Neural cell (in vitro differentiated cells): ENCODE measurements around the gene CD200R1L. TPM values are rescaled to one million over a fixed set of nuclear protein-coding genes. Genes with fewer than 3 reads are reported as not detected.

Source experiments
- H2AFZ ChIP-seq: fragments of 200-600, 300-800 bp; sonication (generic), shearing (Covaris generic); 2 replicates; pipeline ENCODE4 v1.6.0; 2014; ENCODE audit warnings: low read depth, mild to moderate bottlenecking, antibody characterized with exemption, low read length, moderate library complexity
- H3F3A ChIP-seq: fragments of 200-600 bp; shearing (Covaris generic); 2 replicates; pipeline ENCODE4 v1.6.1; 2016; ENCODE audit warnings: mild to moderate bottlenecking, moderate library complexity, mixed read lengths, antibody characterized with exemption, low read length; ENCODE audit not compliant: insufficient read depth, poor library complexity, severe bottlenecking
- H3K27ac ChIP-seq: fragments of 200-600, 300-800 bp; sonication (generic), shearing (Covaris generic); 2 replicates; pipeline ENCODE4 v1.5.1; 2014; ENCODE audit warnings: mild to moderate bottlenecking, low read length, moderate library complexity
- H3K27me3 ChIP-seq: fragments of 300-800, 200-600 bp; sonication (generic), shearing (Covaris generic); 2 replicates; pipeline ENCODE4 v1.6.0; 2014; ENCODE audit warnings: mild to moderate bottlenecking, low read depth, low read length, moderate library complexity; ENCODE audit not compliant: insufficient read depth
- H3K36me3 ChIP-seq: fragments of 300-800, 200-600 bp; sonication (generic), shearing (Covaris generic); 2 replicates; pipeline ENCODE4 v1.5.1; 2014; ENCODE audit warnings: mild to moderate bottlenecking, antibody characterized with exemption, low read length, moderate library complexity; ENCODE audit not compliant: insufficient read depth
- H3K4me2 ChIP-seq: fragments of 300-800, 200-600 bp; sonication (generic), shearing (Covaris generic); 2 replicates; pipeline ENCODE4 v1.6.0; 2014; ENCODE audit warnings: mild to moderate bottlenecking, low read length
- H3K4me3 ChIP-seq: fragments of 300-800, 200-600 bp; sonication (generic), shearing (Covaris generic); 2 replicates; pipeline ENCODE4 v1.5.1; 2014; ENCODE audit warnings: mild to moderate bottlenecking, low read length, moderate library complexity
- H3K79me2 ChIP-seq: fragments of 200-600 bp; shearing (Covaris generic); replicated peaks from 2 replicates; pipeline ENCODE4 v1.6.0; 2014; ENCODE audit warnings: mild to moderate bottlenecking, low read length, moderate library complexity; ENCODE audit not compliant: insufficient read depth
- H3K9ac ChIP-seq: fragments of 300-800, 200-600 bp; sonication (generic), shearing (Covaris generic); 2 replicates; pipeline ENCODE4 v1.6.1; 2016; ENCODE audit warnings: mild to moderate bottlenecking, low read length, mixed read lengths
- H3K9me2 ChIP-seq: fragments of 200-600 bp; shearing (Covaris generic); 2 replicates; pipeline ENCODE4 v1.6.1; 2016; ENCODE audit warnings: mild to moderate bottlenecking, low read length, mixed read lengths; ENCODE audit not compliant: insufficient read depth
- H3K9me3 ChIP-seq: fragments of 200-600, 300-800 bp; sonication (generic), shearing (Covaris generic); 2 replicates; pipeline ENCODE4 v1.6.1; 2016; ENCODE audit warnings: mild to moderate bottlenecking, mixed run types, low read length, moderate library complexity, mixed read lengths
- H4K20me1 ChIP-seq: fragments of 200-600 bp; shearing (Covaris generic); 2 replicates; pipeline ENCODE4 v1.6.1; 2016; ENCODE audit warnings: mild to moderate bottlenecking, mixed run types; ENCODE audit not compliant: insufficient read depth
- EP300 ChIP-seq: fragments of 450-650 bp; conservative IDR thresholded peaks from 2 replicates; pipeline ENCODE4 v1.6.1; 2014; ENCODE audit warnings: antibody characterized with exemption, mild to moderate bottlenecking, moderate library complexity; ENCODE audit not compliant: poor library complexity, severe bottlenecking
- EZH2 ChIP-seq: fragments of 200-600, 300-800 bp; shearing (Covaris generic), sonication (generic); IDR thresholded peaks from 2 replicates; pipeline ENCODE4 v1.6.1; 2014; ENCODE audit warnings: antibody characterized with exemption, low read length, borderline replicate concordance, mild to moderate bottlenecking; ENCODE audit not compliant: insufficient read depth, poor library complexity, severe bottlenecking
- MXI1 ChIP-seq: fragments of 450-650 bp; conservative IDR thresholded peaks from 2 replicates; pipeline ENCODE4 v1.6.1; 2014; ENCODE audit warnings: antibody characterized with exemption, mild to moderate bottlenecking; ENCODE audit not compliant: poor library complexity, severe bottlenecking
- POLR2AphosphoS5 ChIP-seq: IDR thresholded peaks from 2 replicates; pipeline ENCODE4 v1.6.1; 2012
- RAD21 ChIP-seq: fragments of 450-650 bp; conservative IDR thresholded peaks from 2 replicates; pipeline ENCODE4 v1.6.1; 2014; ENCODE audit warnings: antibody characterized with exemption, mild to moderate bottlenecking, moderate library complexity
- SMC3 ChIP-seq: fragments of 450-650 bp; conservative IDR thresholded peaks from 2 replicates; pipeline ENCODE4 v1.6.1; 2014; ENCODE audit warnings: antibody characterized with exemption, mild to moderate bottlenecking, moderate library complexity; ENCODE audit not compliant: poor library complexity
- TAF1 ChIP-seq: IDR thresholded peaks from 2 replicates; pipeline ENCODE4 v1.6.1; 2012; ENCODE audit warnings: low read depth
- polyA plus RNA-seq: library from polyadenylated mRNA; depleted of rRNA; stranded (reverse); fragments of >200 nt; gene quantifications from 2 replicates; pipeline ENCODE4 v1.2.3, GENCODE V29; 2014
- TF ChIP-seq, protein P1 (sequence below): IDR thresholded peaks from 2 replicates; pipeline ENCODE4 v1.6.1; 2012; ENCODE audit warnings: borderline replicate concordance
- TF ChIP-seq, protein P2 (sequence below): fragments of 450-650 bp; IDR thresholded peaks from 2 replicates; pipeline ENCODE4 v1.5.1; 2014; ENCODE audit warnings: antibody characterized with exemption, mild to moderate bottlenecking, moderate library complexity; ENCODE audit not compliant: poor library complexity, severe bottlenecking

CD200R1L gene
- polyA plus RNA-seq, 1 donor from 2014 or later, result not detected

DNA sequence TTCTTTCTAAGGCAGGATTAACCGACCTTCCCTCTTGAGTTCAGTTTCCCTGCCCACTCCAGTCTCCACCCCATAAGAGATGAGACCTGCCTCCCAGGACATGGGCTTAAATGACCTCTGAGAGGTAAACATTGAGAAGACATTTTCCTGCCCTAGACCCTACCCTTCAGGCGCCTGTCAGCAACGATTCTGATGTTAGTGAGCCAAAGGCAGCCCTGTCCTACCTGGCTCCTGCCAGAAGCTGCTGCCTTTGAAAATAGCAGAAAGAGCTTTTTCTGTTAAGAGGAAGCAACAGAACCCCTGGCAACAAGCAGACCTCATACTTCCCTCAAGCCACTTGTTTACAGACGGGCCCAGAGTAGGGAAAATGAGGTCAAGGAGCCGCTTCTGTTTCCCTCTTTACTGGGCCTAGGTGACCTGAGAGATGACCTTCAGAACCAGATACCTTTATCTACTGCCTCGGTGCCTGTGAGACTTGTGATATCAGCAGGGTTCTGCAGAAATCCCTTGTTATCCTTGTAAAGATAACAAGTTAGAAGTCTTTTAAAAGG, 52.0 kb downstream of the CD200R1L start:
- Histone ChIP-seq H3F3A (no peaks in the 10 kb centered on the region), H3K9me3 (no peaks in the 10 kb centered on the region), H3K4me2 (no peak overlapping the region), H3K9me2 (no peaks in the 10 kb centered on the region), H3K79me2 (no peaks in the 10 kb centered on the region), H3K27ac (no peak overlapping the region), H3K4me3 (no peak overlapping the region), H2AFZ (no peak overlapping the region), H3K36me3 (no peaks in the 10 kb centered on the region), H4K20me1 (no peaks in the 10 kb centered on the region), H3K9ac (no peak overlapping the region), H3K27me3 (no peaks in the 10 kb centered on the region)
- no peak for TF ChIP-seq RAD21
- TF ChIP-seq EP300, result no peak
- TF ChIP-seq POLR2AphosphoS5, result no peak
- TF ChIP-seq, protein P1, sequence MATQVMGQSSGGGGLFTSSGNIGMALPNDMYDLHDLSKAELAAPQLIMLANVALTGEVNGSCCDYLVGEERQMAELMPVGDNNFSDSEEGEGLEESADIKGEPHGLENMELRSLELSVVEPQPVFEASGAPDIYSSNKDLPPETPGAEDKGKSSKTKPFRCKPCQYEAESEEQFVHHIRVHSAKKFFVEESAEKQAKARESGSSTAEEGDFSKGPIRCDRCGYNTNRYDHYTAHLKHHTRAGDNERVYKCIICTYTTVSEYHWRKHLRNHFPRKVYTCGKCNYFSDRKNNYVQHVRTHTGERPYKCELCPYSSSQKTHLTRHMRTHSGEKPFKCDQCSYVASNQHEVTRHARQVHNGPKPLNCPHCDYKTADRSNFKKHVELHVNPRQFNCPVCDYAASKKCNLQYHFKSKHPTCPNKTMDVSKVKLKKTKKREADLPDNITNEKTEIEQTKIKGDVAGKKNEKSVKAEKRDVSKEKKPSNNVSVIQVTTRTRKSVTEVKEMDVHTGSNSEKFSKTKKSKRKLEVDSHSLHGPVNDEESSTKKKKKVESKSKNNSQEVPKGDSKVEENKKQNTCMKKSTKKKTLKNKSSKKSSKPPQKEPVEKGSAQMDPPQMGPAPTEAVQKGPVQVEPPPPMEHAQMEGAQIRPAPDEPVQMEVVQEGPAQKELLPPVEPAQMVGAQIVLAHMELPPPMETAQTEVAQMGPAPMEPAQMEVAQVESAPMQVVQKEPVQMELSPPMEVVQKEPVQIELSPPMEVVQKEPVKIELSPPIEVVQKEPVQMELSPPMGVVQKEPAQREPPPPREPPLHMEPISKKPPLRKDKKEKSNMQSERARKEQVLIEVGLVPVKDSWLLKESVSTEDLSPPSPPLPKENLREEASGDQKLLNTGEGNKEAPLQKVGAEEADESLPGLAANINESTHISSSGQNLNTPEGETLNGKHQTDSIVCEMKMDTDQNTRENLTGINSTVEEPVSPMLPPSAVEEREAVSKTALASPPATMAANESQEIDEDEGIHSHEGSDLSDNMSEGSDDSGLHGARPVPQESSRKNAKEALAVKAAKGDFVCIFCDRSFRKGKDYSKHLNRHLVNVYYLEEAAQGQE, result no peak
- TF ChIP-seq MXI1, result no peak
- TF ChIP-seq SMC3, result no peak
- TF ChIP-seq, protein P2, sequence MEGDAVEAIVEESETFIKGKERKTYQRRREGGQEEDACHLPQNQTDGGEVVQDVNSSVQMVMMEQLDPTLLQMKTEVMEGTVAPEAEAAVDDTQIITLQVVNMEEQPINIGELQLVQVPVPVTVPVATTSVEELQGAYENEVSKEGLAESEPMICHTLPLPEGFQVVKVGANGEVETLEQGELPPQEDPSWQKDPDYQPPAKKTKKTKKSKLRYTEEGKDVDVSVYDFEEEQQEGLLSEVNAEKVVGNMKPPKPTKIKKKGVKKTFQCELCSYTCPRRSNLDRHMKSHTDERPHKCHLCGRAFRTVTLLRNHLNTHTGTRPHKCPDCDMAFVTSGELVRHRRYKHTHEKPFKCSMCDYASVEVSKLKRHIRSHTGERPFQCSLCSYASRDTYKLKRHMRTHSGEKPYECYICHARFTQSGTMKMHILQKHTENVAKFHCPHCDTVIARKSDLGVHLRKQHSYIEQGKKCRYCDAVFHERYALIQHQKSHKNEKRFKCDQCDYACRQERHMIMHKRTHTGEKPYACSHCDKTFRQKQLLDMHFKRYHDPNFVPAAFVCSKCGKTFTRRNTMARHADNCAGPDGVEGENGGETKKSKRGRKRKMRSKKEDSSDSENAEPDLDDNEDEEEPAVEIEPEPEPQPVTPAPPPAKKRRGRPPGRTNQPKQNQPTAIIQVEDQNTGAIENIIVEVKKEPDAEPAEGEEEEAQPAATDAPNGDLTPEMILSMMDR, result no peak
- no peak for TF ChIP-seq EZH2
- no peak for TF ChIP-seq TAF1

DNA sequence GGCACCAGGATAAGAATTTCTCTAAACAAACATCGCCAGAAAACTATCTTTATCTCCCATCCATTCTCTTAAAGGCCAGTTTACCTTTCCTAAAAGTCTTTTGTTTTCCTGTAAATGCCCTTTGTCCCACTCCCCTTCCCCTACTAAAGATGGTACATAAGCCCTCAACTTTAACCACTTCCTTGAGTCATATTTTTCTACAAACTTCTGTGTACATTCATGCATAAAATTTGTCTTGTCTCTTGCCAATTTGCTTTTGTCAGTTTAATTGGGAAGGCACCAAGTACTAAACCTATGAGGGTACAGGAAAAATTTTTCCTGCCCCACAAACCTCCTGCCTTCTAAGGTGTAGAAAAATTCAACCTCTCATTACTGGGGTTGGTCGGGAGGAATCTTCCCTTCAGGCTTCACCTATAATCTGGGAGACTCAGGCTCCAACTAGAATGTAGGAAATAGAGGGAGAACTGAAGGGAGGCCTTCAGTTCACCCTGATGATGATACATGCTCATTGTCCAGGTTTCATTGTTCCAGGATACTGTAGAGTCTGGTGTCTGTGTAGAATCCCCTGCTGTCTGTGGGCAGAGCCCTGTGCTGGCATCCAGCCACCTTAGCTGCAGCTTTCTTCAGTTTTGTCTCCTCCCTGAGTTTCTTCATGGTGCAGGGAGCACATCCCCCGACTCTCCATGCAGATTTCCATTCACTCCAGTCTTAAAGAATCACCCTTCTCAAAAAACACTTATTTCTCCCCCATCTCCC, 53.2 kb downstream of the CD200R1L start:
- Histone ChIP-seq H3K9me3 (no peaks in the 10 kb centered on the region), H3K9ac (no peak overlapping the region), H3K27ac (no peak overlapping the region), H3K4me2 (no peak overlapping the region), H4K20me1 (no peaks in the 10 kb centered on the region), H3K4me3 (no peak overlapping the region), H2AFZ (no peak overlapping the region), H3K27me3 (no peaks in the 10 kb centered on the region), H3K36me3 (no peaks in the 10 kb centered on the region), H3K79me2 (no peaks in the 10 kb centered on the region), H3F3A (no peaks in the 10 kb centered on the region), H3K9me2 (no peaks in the 10 kb centered on the region)
- TF ChIP-seq POLR2AphosphoS5, result no peak
- TF ChIP-seq, protein P1, result no peak
- TF ChIP-seq, protein P2, result no peak
- TF ChIP-seq RAD21, result no peak
- TF ChIP-seq EP300, result no peak
- no peak for TF ChIP-seq SMC3
- TF ChIP-seq EZH2, result no peak
- TF ChIP-seq MXI1, result no peak
